ENCODE measurements around the gene PTPRD. TPM values are rescaled to one million over a fixed set of nuclear protein-coding genes. Genes with fewer than 3 reads are reported as not detected.
A peak's percentile ranks its signal among the peaks of the same experiment; 100 is the strongest.

Gene PTPRD
- total and polyA plus RNA-seq, 2 donors (not counting 1 experiment from before 2014, with no cell fraction given), result 0.35 to 4.8 TPM

- H3K27ac ChIP-seq (ENCODE audit: insufficient read depth, low read length), result no peak overlapping the region
- H2AFZ ChIP-seq (ENCODE audit: low read length), result no peak overlapping the region
- H3K9ac ChIP-seq (ENCODE audit: insufficient read depth, low read length), result no peak overlapping the region
- H3K36me3 ChIP-seq (ENCODE audit: control insufficient read depth, insufficient read depth, low read length), result no peaks in the 10 kb centered on the region
- H4K20me1 ChIP-seq (ENCODE audit: control insufficient read depth, extremely low read depth, insufficient read depth, low read length), result no peaks in the 10 kb centered on the region
- no peaks in the 10 kb centered on the region for H3K27me3 ChIP-seq (ENCODE audit: control insufficient read depth, insufficient read depth, low read length)
- no peaks in the 10 kb centered on the region for H3K4me1 ChIP-seq (ENCODE audit: control insufficient read depth, extremely low read depth, insufficient read depth, low read length)
- H3K4me2 ChIP-seq (ENCODE audit: extremely low read depth, insufficient read depth, low read length), result no peak overlapping the region
- H3K9me3 ChIP-seq (ENCODE audit: control insufficient read depth, insufficient read depth, low read depth, low read length), result no peaks in the 10 kb centered on the region
- TF ChIP-seq EZH2 (IDR thresholded peaks at IDR 0.05; ENCODE audit: low read length, missing control alignments), result no peak
- TF ChIP-seq CTCF (conservative IDR thresholded peaks at IDR 0.05 in 1 of 2, IDR thresholded peaks at IDR 0.05 in 1 of 2; ENCODE audit: low read depth in 1 of 2, low read length in 2 of 2), result no peak
- H3K79me2 ChIP-seq (ENCODE audit: control insufficient read depth, insufficient read depth, low read length), result no peaks in the 10 kb centered on the region
- H3K4me3 ChIP-seq (replicated peaks in 1 of 4; ENCODE audit: control extremely low read depth in 1 of 4, insufficient read depth in 1 of 4, low read depth in 3 of 4, low read length in 4 of 4), result no peak overlapping the region
- peak; percentile 18 to 43 for DNase-seq (ENCODE audit: low read depth in 2 of 2)
Measured at GRCh38 chr9:10050016-10050415, 562.8 kb downstream of the PTPRD start.

GRCh38 chr9:10048994-10049393 is 563.8 kb downstream of the PTPRD start:
- Histone ChIP-seq H3K4me1 (ENCODE audit: control insufficient read depth, extremely low read depth, insufficient read depth, low read length) (no peaks in the 10 kb centered on the region), H4K20me1 (ENCODE audit: control insufficient read depth, extremely low read depth, insufficient read depth, low read length) (no peaks in the 10 kb centered on the region), H3K4me3 (replicated peaks in 1 of 4; ENCODE audit: control extremely low read depth in 1 of 4, insufficient read depth in 1 of 4, low read depth in 3 of 4, low read length in 4 of 4) (no peak overlapping the region), H3K27ac (ENCODE audit: insufficient read depth, low read length) (no peak overlapping the region), H3K27me3 (ENCODE audit: control insufficient read depth, insufficient read depth, low read length) (no peaks in the 10 kb centered on the region), H3K9ac (ENCODE audit: insufficient read depth, low read length) (no peak overlapping the region), H2AFZ (ENCODE audit: low read length) (no peak overlapping the region), H3K4me2 (ENCODE audit: extremely low read depth, insufficient read depth, low read length) (no peak overlapping the region), H3K9me3 (ENCODE audit: control insufficient read depth, insufficient read depth, low read depth, low read length) (no peaks in the 10 kb centered on the region), H3K79me2 (ENCODE audit: control insufficient read depth, insufficient read depth, low read length) (no peaks in the 10 kb centered on the region), H3K36me3 (ENCODE audit: control insufficient read depth, insufficient read depth, low read length) (no peaks in the 10 kb centered on the region)
- no peak for TF ChIP-seq EZH2 (IDR thresholded peaks at IDR 0.05; ENCODE audit: low read length, missing control alignments)
- no peak for TF ChIP-seq CTCF (conservative IDR thresholded peaks at IDR 0.05 in 1 of 2, IDR thresholded peaks at IDR 0.05 in 1 of 2; ENCODE audit: low read depth in 1 of 2, low read length in 2 of 2)
- DNase-seq (ENCODE audit: low read depth in 2 of 2), result no peak

- H3K9ac ChIP-seq (ENCODE audit: insufficient read depth, low read length), result no peak overlapping the region
- H3K9me3 ChIP-seq (ENCODE audit: control insufficient read depth, insufficient read depth, low read depth, low read length), result no peaks in the 10 kb centered on the region
- no peak overlapping the region for H3K4me3 ChIP-seq (replicated peaks in 1 of 4; ENCODE audit: control extremely low read depth in 1 of 4, insufficient read depth in 1 of 4, low read depth in 3 of 4, low read length in 4 of 4)
- H3K4me2 ChIP-seq (ENCODE audit: extremely low read depth, insufficient read depth, low read length), result no peak overlapping the region
- TF ChIP-seq EZH2 (IDR thresholded peaks at IDR 0.05; ENCODE audit: low read length, missing control alignments) (no peak), CTCF (conservative IDR thresholded peaks at IDR 0.05 in 1 of 2, IDR thresholded peaks at IDR 0.05 in 1 of 2; ENCODE audit: low read depth in 1 of 2, low read length in 2 of 2) (peak in 1 of 2 donors; percentile 67)
- H3K36me3 ChIP-seq (ENCODE audit: control insufficient read depth, insufficient read depth, low read length), result no peaks in the 10 kb centered on the region
- no peaks in the 10 kb centered on the region for H3K4me1 ChIP-seq (ENCODE audit: control insufficient read depth, extremely low read depth, insufficient read depth, low read length)
- peak; percentile 9 to 66 for DNase-seq (ENCODE audit: low read depth in 2 of 2)
- H2AFZ ChIP-seq (ENCODE audit: low read length), result no peak overlapping the region
- H3K27me3 ChIP-seq (ENCODE audit: control insufficient read depth, insufficient read depth, low read length), result no peaks in the 10 kb centered on the region
- H3K27ac ChIP-seq (ENCODE audit: insufficient read depth, low read length), result no peak overlapping the region
- no peaks in the 10 kb centered on the region for H4K20me1 ChIP-seq (ENCODE audit: control insufficient read depth, extremely low read depth, insufficient read depth, low read length)
- no peaks in the 10 kb centered on the region for H3K79me2 ChIP-seq (ENCODE audit: control insufficient read depth, insufficient read depth, low read length)
Measured at GRCh38 chr9:10045598-10045997, 567.2 kb downstream of the PTPRD start.

All from fibroblast of lung (primary cell).